ENCODE results near the gene RAVER1.
A peak's percentile ranks its signal among the peaks of the same experiment; 100 is the strongest.

RAVER1 gene

GRCh38 chr19:10346509-10346908, 13.2 kb upstream of the RAVER1 start:
- no peak; the same call in 1 of the 3 replicates for ATAC-seq
- TF ChIP-seq TSHZ2 (CRISPR knock-in tag; IDR thresholded peaks at IDR 0.05): no peak
- no peak for TF ChIP-seq PPARA (CRISPR knock-in tag; IDR thresholded peaks at IDR 0.05; ENCODE audit: borderline replicate concordance)
- TF ChIP-seq TOX (CRISPR knock-in tag; IDR thresholded peaks at IDR 0.05; ENCODE audit: borderline replicate concordance): no peak
- no peak for TF ChIP-seq ZC3H10 (CRISPR knock-in tag; IDR thresholded peaks at IDR 0.05)
- no peak for TF ChIP-seq ZNF70 (CRISPR knock-in tag; IDR thresholded peaks at IDR 0.05)
- no peak for TF ChIP-seq OSR1 (CRISPR knock-in tag; IDR thresholded peaks at IDR 0.05)
- no peak for TF ChIP-seq RARB (CRISPR knock-in tag; IDR thresholded peaks at IDR 0.05)
- no peak for TF ChIP-seq CREB5 (CRISPR knock-in tag; IDR thresholded peaks at IDR 0.05; ENCODE audit: low read depth)
- TF ChIP-seq ESRRG (CRISPR knock-in tag; IDR thresholded peaks at IDR 0.05): no peak
- TF ChIP-seq SNAI2 (CRISPR knock-in tag; IDR thresholded peaks at IDR 0.05): no peak
- TF ChIP-seq ARNTL (CRISPR knock-in tag; IDR thresholded peaks at IDR 0.05; ENCODE audit: borderline replicate concordance, low read depth): no peak
- TF ChIP-seq ZFP30 (CRISPR knock-in tag; IDR thresholded peaks at IDR 0.05): no peak
- TF ChIP-seq CSDC2 (CRISPR knock-in tag; IDR thresholded peaks at IDR 0.05): no peak
- TF ChIP-seq TCF4 (CRISPR knock-in tag; IDR thresholded peaks at IDR 0.05; ENCODE audit: borderline replicate concordance): no peak
- TF ChIP-seq ZNF8 (CRISPR knock-in tag; IDR thresholded peaks at IDR 0.05): no peak
- no peak for TF ChIP-seq ZNF565 (CRISPR knock-in tag; conservative IDR thresholded peaks at IDR 0.05; ENCODE audit: low read depth)

- TF ChIP-seq GLIS3 (CRISPR knock-in tag; IDR thresholded peaks at IDR 0.05) (no peak), ZNF8 (CRISPR knock-in tag; IDR thresholded peaks at IDR 0.05) (no peak), PATZ1 (CRISPR knock-in tag; IDR thresholded peaks at IDR 0.05; ENCODE audit: borderline replicate concordance) (no peak), TCF4 (CRISPR knock-in tag; IDR thresholded peaks at IDR 0.05; ENCODE audit: borderline replicate concordance) (no peak), BACH2 (CRISPR knock-in tag; IDR thresholded peaks at IDR 0.05; ENCODE audit: borderline replicate concordance) (no peak), RARB (CRISPR knock-in tag; IDR thresholded peaks at IDR 0.05) (no peak), PPARA (CRISPR knock-in tag; IDR thresholded peaks at IDR 0.05; ENCODE audit: borderline replicate concordance) (no peak), CREB5 (CRISPR knock-in tag; IDR thresholded peaks at IDR 0.05; ENCODE audit: low read depth) (no peak), ZNF565 (CRISPR knock-in tag; conservative IDR thresholded peaks at IDR 0.05; ENCODE audit: low read depth) (no peak), ZFP30 (CRISPR knock-in tag; IDR thresholded peaks at IDR 0.05) (no peak), ESRRG (CRISPR knock-in tag; IDR thresholded peaks at IDR 0.05) (no peak)
- ATAC-seq: peak; percentile 59
These were observed 11.5 kb upstream of the RAVER1 start for GRCh38 chr19:10344780-10345179.

- no peak for ATAC-seq
These were observed 10.2 kb upstream of the RAVER1 start for GRCh38 chr19:10343495-10343894.

More at GRCh38 chr19:10343495-10343894, 10.2 kb upstream of the RAVER1 start:
- no peak for TF ChIP-seq ESRRG (CRISPR knock-in tag; IDR thresholded peaks at IDR 0.05)
- TF ChIP-seq PPARA (CRISPR knock-in tag; IDR thresholded peaks at IDR 0.05; ENCODE audit: borderline replicate concordance): no peak
- TF ChIP-seq PATZ1 (CRISPR knock-in tag; IDR thresholded peaks at IDR 0.05; ENCODE audit: borderline replicate concordance): no peak
- no peak for TF ChIP-seq SNAI2 (CRISPR knock-in tag; IDR thresholded peaks at IDR 0.05)
- TF ChIP-seq BACH2 (CRISPR knock-in tag; IDR thresholded peaks at IDR 0.05; ENCODE audit: borderline replicate concordance): no peak
- no peak for TF ChIP-seq ZC3H10 (CRISPR knock-in tag; IDR thresholded peaks at IDR 0.05)
- TF ChIP-seq ZNF70 (CRISPR knock-in tag; IDR thresholded peaks at IDR 0.05): no peak
- TF ChIP-seq TCF4 (CRISPR knock-in tag; IDR thresholded peaks at IDR 0.05; ENCODE audit: borderline replicate concordance): no peak
- TF ChIP-seq ZFP3 (CRISPR knock-in tag; IDR thresholded peaks at IDR 0.05): no peak
- no peak for TF ChIP-seq GLIS3 (CRISPR knock-in tag; IDR thresholded peaks at IDR 0.05)
- TF ChIP-seq ZNF565 (CRISPR knock-in tag; conservative IDR thresholded peaks at IDR 0.05; ENCODE audit: low read depth): no peak
- no peak for TF ChIP-seq OSR1 (CRISPR knock-in tag; IDR thresholded peaks at IDR 0.05)
- no peak for TF ChIP-seq CSRNP3 (CRISPR knock-in tag; IDR thresholded peaks at IDR 0.05)
- no peak for TF ChIP-seq TOX (CRISPR knock-in tag; IDR thresholded peaks at IDR 0.05; ENCODE audit: borderline replicate concordance)
- no peak for TF ChIP-seq CREB5 (CRISPR knock-in tag; IDR thresholded peaks at IDR 0.05; ENCODE audit: low read depth)
